ENCODE results near the gene IL1RL1.

DNA sequence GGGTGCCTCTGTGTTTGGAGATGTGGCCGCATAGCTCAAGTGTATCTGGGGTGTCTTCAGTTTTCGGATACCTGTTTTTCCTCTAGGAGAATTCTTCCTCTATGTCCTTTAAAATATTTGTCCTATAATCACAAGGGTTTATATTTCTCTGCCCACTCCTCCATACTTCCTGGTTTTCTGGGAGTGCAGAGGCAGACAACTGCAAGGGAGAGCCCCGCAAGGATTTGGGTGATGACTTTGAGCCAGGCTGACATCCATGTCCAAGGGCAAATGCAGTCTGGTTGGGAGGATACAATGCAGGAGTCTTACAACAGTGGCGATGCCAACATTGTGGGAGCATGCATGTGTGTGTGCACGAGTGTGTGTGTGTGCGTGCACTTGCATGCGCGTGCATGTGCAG lies 2.1 kb downstream of the IL1RL1 start:
- TF ChIP-seq EP300 (IDR thresholded peaks at IDR 0.05) (no peak), POLR2A (IDR thresholded peaks at IDR 0.05; ENCODE audit: low read depth) (no peak), POLR2AphosphoS5 (IDR thresholded peaks at IDR 0.05) (no peak)
- TF ChIP-seq, protein P1, sequence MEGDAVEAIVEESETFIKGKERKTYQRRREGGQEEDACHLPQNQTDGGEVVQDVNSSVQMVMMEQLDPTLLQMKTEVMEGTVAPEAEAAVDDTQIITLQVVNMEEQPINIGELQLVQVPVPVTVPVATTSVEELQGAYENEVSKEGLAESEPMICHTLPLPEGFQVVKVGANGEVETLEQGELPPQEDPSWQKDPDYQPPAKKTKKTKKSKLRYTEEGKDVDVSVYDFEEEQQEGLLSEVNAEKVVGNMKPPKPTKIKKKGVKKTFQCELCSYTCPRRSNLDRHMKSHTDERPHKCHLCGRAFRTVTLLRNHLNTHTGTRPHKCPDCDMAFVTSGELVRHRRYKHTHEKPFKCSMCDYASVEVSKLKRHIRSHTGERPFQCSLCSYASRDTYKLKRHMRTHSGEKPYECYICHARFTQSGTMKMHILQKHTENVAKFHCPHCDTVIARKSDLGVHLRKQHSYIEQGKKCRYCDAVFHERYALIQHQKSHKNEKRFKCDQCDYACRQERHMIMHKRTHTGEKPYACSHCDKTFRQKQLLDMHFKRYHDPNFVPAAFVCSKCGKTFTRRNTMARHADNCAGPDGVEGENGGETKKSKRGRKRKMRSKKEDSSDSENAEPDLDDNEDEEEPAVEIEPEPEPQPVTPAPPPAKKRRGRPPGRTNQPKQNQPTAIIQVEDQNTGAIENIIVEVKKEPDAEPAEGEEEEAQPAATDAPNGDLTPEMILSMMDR (IDR thresholded peaks at IDR 0.05) = no peak

Data from esophagus muscularis mucosa (tissue), 4 donors.